ENCODE measurements around the gene DGCR2.

DNA sequence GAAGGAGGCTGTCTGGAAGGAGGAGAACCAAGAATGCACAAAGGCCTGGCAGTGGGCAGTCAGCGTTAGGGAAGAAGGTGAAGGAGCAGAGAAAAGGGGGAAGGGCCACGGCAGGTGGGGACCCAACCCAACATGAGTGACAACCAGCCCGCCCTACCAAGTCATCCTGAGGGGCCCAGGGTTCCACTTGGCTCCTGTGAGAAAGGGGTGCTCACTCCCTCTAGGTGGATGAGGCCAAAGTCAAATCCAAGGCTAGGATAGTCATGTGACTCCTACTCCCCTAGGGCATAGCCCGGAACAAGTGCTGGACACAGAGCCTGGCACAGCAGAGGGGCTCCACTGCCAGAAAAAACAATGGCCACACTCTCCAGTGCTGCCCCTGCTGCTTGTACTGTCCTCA, 2.2 kb upstream of the DGCR2 start:
- TF ChIP-seq POLR2A (IDR thresholded peaks at IDR 0.05) (no peak), CTCF (IDR thresholded peaks at IDR 0.05) (no peak)

Measured in heart left ventricle (tissue), 13 donors.